GM19463 (cell line): Measurements from ENCODE around the gene ADAMTS10.
"Not testable (repeated sequence)": the region's sequence is repeated elsewhere in the genome, so short reads cannot be mapped to it uniquely, and the experiment has no call there.

Experiments used
- ATAC-seq: cut with Tn5 transposase; IDR thresholded peaks from one replicate; pipeline ENCODE4 v1.9.1; 2021; ENCODE audit warnings: mild to moderate bottlenecking, moderate library complexity; ENCODE audit not compliant: unreplicated experiment

The ADAMTS10 gene

DNA sequence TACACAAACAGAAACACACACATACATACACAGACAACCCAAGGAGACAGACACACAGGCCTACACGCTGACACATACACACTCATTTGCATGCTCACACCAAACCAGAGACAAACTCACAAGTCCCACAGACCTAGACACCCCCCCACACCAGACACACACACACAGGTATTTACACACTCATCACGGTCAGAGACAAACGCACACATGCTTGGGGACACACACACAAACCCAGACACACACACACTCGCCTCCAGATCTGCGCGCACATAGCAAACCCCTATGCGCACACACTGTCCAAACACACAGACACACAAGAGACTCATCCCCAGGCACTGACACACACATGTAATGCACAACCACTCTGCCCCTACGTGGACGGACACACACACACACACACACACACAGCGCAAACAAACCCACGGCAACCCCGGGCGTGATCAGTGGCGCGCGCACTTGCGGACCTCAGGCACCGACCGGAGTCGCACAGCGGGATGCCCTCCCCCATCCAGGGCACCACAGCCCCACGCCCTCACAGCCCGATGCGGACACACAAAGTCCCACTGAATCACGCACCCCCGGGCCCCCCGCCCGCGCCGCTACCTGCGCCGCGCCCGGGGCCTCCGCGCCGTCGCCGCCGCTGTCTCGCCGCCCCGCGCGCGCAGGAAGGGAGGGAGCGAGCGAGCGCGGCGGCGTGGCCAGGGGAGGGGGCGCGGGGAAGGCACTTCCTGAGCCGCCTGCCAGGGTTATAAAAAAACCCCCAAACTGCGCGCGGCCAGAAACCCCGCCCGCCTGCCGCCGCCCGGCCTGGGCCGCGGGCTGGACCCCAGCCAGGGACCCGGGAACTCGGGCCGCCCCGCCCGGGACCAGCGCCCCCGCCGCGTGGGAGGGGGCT is at the start of gene ADAMTS10:
ADAMTS10 (minus strand) TSS at position 675 of the 895 bp plus-strand sequence. CDS start 5,005 bp downstream, outside the sequence.
- ATAC-seq, result no peak

DNA sequence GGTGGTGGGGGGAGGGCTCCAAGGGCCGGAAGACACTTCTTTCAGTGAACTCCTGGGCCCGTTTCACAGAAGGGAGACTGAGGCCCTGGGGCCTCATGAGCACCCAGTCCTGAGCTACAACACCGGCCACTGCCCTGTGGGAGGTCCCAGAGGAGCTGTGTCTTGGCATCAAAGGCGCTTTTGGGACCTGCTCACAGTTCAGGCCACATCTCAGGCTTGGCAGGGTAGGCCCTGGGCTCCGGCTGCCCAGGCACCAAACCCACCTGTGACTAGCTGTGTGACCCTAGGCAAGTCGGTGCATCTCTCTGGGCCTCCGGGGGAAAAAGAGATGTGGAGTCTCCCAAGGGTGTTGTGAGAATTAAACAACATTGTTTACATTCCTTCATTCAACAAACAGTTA is 49.4 kb upstream of the ADAMTS10 start:
- no peak for ATAC-seq

DNA sequence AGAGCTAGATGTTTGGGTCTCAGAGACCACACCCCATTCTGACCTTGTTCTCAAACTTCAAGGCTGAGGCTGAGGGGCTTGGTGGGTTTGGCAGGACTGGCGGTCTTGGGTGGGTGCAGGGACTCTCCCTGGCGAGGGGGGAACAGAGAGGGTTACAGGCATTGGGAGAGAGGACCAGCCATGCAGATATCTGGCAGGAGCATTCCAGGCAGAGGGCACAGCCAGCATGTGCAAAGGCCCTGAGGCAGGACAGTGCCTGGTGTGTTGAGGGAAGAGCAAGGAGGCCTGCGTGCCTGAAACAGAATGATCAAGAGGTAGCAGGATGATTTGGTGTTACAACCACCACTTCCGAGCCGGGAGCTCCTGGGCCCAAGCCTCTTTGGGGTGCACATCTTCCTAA is 47.4 kb upstream of the ADAMTS10 start:
- no peak for ATAC-seq

GRCh38 chr19:8655340-8655709 is 44.8 kb upstream of the ADAMTS10 start:
- ATAC-seq, result no peak

DNA sequence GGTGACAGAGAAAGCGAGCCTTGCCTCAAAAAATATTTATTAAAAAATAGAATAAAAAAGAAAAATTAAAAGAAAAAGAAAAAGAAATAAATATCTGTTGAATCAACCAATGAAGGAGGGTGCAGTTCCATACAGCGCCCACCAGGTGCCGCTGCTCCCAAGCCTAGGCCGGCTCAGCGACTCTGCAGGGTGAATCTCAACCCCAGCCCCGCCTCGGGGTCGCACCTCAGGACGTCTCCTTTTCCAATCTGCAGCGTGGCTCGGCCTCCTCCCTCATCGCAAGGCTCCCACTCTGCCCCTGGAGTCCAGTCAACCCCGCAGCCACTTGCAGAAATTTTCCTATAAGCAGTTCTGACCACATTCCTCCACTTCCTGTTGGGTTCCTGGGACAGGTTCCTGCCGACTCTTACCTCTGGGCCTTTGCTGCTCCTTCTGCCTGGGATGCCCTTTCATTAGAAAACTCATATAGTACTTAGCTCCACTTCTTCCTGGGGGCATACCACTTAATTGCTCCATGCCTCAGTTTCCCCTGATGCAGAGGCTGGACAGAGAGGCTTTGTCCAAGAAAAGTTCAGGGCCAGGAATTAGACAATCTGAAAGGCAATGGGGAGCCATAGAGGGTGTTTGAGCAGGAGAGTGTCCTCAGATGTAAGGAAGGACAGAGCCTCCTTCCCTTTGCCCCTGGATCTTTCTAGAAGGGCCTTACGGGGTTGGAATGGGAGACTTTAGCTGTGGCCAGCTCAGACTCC is 44.2 kb upstream of the ADAMTS10 start:
- no peak for ATAC-seq

GRCh38 chr19:8648240-8648639 is 37.7 kb upstream of the ADAMTS10 start:
- ATAC-seq, result no peak

DNA sequence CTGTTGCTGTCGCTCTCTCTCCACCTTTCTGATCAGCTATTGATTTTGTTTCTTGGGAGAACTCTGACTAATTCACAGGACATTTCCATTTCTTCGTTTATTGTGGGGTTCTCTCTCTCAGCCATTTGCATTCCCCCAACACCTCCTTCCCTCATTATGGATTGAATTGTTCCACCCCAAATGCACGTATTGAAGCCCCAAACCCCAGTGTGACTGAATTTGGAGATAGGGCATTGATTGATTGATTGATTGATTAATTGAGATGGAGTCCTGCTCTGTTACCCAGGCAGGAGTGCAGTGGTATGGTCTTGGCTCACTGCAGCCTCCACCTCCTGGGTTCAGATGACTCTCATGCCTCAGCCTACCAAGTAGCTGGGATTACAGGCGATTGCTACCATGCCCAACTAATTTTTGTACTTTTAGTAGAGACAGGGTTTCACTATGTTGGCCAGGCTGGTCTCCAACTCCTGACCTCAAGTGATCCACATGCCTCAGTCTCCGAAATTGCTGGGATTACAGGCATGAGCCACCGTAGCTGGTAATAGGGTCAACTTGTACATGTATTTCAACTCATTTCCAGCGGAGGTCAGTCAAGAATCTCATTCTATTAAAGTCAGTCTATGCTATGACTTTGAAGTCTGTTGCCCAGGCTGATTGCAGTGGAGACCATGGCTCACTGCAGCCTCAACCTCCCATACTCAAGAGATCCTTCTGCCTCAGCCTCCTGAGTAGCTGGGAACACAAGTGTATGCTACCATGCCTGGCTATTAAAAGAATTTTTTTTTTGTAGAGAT is 33.5 kb upstream of the ADAMTS10 start:
- no peak for ATAC-seq

DNA sequence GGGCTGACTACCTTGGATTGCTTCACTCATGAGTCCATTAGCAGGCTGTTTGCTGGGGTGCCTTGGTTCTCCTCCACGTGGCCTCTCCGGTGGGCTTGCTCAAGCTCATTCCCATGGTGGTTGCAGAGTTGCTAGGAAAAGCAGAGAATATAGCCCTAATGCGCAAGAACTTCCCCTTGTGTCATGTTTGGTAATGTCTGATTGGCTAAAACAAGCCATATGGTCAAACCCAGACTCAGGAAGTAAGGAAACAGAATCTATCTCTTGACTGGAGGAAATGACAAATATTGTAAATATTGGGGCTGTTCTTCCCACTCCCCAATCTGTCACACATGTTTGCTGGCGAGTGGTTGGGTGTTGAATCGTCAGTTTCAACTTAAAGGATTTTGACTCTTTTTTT is 32.0 kb upstream of the ADAMTS10 start:
- ATAC-seq, result no peak

DNA sequence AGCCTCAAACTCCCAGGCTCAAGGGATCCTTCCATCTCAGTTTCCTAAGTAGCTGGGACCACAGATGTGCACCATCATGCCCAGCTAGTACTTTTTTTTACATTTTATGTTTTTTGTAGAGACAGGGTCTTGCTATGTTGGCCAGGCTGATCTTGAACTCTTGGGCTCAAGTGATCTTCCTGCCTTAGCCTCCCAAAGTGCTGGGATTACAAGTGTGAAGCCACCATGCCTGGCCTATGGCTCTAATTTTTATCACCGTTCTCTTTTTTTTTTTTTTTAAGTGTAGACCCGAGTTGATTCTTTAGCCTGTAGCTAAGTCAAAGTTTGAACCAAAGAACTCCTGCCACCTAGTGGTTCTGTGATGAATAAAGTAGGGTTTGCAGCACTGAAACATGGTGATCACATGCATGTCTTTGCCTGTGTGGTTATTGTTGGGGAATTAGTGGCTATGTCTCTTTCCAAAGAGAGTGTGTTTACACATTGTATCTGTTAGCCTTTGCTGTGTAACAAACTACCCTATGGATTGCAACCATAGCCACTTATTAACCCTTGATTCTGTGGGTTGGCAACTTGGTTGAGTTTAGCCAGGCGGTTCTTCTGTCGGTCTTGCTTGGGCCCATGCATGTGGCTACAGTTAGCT is 31.5 kb upstream of the ADAMTS10 start:
- ATAC-seq, result no peak

DNA sequence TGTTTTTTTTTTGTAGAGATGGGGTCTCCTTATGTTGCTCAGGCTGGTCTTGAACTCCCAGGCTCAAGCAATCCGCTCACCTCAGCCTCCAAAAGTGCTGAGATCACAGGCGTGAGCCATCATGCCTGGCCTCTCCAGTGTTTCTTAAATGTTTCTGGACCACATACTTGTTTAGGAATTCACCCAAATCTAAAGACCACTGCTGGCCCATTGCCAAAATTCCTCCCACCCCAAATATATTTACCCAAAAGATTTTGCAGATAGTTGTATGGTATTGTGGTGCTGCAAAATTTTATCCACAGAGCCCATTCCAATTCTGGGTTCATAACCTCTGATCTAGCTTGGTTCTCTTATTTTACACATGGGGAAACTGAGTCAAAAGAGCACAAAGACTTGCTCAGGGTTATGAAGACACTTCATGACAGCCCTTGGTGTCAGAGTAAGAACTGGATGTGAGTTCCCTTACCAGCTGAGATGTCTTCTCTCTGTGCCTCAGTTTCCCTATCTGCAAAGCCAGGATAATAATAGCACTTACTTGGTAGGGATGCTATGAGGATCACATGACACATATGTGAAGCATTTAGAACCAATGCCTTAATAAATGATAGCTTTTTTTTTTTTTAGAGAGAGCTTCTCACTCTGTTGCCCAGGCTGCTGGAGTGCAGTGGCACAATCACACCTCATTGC is 30.8 kb upstream of the ADAMTS10 start:
- ATAC-seq, result no peak

DNA sequence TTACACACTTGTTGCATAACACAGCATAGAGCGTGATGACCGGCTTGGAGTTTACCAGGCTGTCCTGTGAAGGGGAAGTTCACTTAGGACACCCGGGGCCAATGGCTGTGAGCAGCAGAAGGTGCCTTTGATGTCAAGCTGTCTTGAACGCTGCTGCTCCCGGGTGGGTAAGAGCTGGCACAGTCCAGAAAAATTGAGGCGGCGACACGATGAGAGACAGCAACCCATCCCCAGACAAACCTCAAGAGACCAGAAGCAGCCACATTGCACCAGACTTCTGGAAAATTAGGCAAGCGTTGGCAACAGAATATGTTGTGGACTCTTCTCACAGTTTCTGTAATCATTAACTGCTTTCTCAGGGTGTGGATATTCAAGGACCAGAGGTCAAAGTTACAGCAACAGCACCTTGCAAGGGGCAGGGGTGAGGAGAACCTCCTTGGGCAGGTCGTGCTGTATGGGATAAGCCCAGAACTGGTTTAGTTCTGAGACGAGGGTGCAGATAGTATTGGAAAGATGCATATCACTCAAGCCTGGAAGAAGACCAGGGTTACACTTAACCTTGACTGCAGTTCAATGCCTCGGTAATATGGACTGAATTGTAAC is 30.0 kb upstream of the ADAMTS10 start:
- ATAC-seq, result no peak

- no peak for ATAC-seq
These were observed 29.4 kb upstream of the ADAMTS10 start for GRCh38 chr19:8639821-8640401.

DNA sequence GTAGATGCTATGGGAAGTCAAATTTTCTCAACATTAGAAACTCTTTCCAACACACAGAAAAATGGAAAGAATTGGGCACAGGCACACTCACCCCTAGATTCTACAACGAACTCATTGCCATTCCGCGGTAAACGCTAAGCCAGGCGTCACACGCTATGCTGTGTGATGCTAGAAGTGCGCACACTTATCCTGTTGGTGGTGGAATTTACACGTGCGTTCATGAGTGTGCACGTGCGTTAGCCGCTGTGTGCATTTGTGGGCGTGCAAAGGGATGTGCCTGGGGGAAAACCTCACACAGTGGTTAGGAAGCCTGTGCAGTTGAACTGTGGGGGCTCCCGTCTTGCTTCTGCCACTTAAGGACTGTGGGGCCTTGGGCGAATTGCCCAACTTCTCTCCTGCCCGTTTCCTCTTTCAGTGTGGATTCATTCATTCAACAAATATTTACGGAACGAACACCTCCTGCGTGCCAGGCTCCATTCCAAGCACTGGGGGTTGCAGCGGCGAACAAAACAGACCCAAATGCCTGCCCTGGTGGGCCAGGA is 27.6 kb upstream of the ADAMTS10 start:
- ATAC-seq, result no peak

- not testable (repeated sequence) for ATAC-seq
These were observed 26.6 kb upstream of the ADAMTS10 start for GRCh38 chr19:8637070-8637469.

- ATAC-seq, result no peak
These were observed 24.9 kb upstream of the ADAMTS10 start for GRCh38 chr19:8635422-8635821.

GRCh38 chr19:8631425-8631819 is 20.9 kb upstream of the ADAMTS10 start:
- no peak for ATAC-seq

GRCh38 chr19:8630796-8631424 is 20.4 kb upstream of the ADAMTS10 start:
- no peak for ATAC-seq

DNA sequence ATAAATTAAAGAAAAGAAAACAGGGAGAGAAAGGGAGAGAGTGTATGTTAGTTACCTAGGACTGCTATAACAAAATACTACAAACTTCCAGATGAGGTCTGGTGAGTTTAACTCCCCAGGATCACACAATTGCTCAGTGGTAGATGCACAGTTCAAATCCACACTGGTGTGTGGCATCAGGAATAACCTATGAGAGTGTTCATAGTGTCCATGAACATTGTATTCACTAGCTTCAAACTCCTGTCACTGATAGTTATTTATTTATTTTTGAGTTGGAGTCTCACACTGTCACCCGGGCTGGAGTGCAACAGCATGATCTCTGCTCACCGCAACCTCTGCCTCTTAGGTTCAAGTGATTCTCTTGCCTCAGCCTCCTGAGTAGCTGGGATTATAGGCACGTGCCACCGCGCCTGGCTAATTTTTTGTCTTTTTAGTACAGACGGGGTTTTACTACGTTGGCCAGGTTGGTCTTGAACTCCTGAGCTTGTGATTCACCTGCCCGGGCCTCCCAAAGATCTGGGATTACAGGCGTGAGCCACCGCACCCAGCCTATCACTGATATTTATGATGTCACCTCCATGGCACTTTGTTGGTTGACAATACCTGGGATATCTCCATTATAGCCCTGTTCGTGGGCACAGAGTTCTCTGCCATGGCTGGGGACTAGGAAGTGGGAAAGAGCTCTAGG is 19.6 kb upstream of the ADAMTS10 start, which contains the start of gene NFILZ:
NFILZ (plus strand) TSS at position 638 of the 688 bp plus-strand sequence. CDS start 46,133 bp downstream, outside the sequence.
- ATAC-seq, result no peak
